HUES64 (cell line): ENCODE results near the gene COL9A2.

ENCODE experiments used
- H3K27ac ChIP-seq: 2 replicates; pipeline ENCODE4 v1.7.0; 2013; ENCODE audit warnings: low read depth, low read length, inconsistent platforms
- H3K27me3 ChIP-seq: 2 replicates; pipeline ENCODE4 v1.6.1; 2013; ENCODE audit warnings: mild to moderate bottlenecking, low read length; ENCODE audit not compliant: insufficient read depth
- H3K36me3 ChIP-seq: 2 replicates; pipeline ENCODE4 v1.6.1; 2013; ENCODE audit warnings: mild to moderate bottlenecking, low read length; ENCODE audit not compliant: insufficient read depth
- H3K4me1 ChIP-seq: 2 replicates; pipeline ENCODE4 v1.6.1; 2013; ENCODE audit warnings: mild to moderate bottlenecking, low read length, moderate library complexity; ENCODE audit not compliant: insufficient read depth
- H3K4me3 ChIP-seq: 2 replicates; pipeline ENCODE4 v1.5.1; 2013; ENCODE audit warnings: mild to moderate bottlenecking, low read length, moderate library complexity
- H3K9ac ChIP-seq: 2 replicates; pipeline ENCODE4 v1.6.1; 2013; ENCODE audit warnings: mild to moderate bottlenecking, low read depth, low read length
- H3K9me3 ChIP-seq: 2 replicates; pipeline ENCODE4 v1.6.1; 2013; ENCODE audit warnings: low read depth, low read length; ENCODE audit not compliant: insufficient read depth
- WGBS: fragments of 150-250, 120-280 bp; methylation state at CpG from one replicate; pipeline ENCODE4 v1.1.7; 2013; ENCODE audit warnings: missing lambda C conversion rate; 5-methylcytosine and 5-hydroxymethylcytosine counted together

The COL9A2 gene

GRCh38 chr1:40310983-40311642 lies 6.0 kb downstream of the COL9A2 start:
- 86% methylated on average over 22 of the region's 22 CpGs for WGBS
- Histone ChIP-seq H3K27me3 (peaks cover 32% of the 10 kb centered on the region), H3K4me1 (peaks cover 12% of the 10 kb centered on the region), H3K9ac (no peak overlapping the region), H3K9me3 (no peaks in the 10 kb centered on the region), H3K27ac (no peak overlapping the region), H3K4me3 (no peak overlapping the region), H3K36me3 (no peaks in the 10 kb centered on the region)

GRCh38 chr1:40310129-40310461 lies 7.0 kb downstream of the COL9A2 start:
- Histone ChIP-seq H3K27ac (no peak overlapping the region), H3K9me3 (no peaks in the 10 kb centered on the region), H3K4me1 (peaks cover 12% of the 10 kb centered on the region), H3K4me3 (no peak overlapping the region), H3K9ac (no peak overlapping the region), H3K36me3 (no peaks in the 10 kb centered on the region), H3K27me3 (peaks cover 22% of the 10 kb centered on the region)
- 90% methylated on average over 2 of the region's 2 CpGs for WGBS

GRCh38 chr1:40309374-40310128 lies 7.5 kb downstream of the COL9A2 start:
- H3K27me3 ChIP-seq: peaks cover 17% of the 10 kb centered on the region
- H3K9me3 ChIP-seq: no peaks in the 10 kb centered on the region
- no peak overlapping the region for H3K4me3 ChIP-seq
- no peak overlapping the region for H3K27ac ChIP-seq
- H3K9ac ChIP-seq: no peak overlapping the region
- H3K36me3 ChIP-seq: no peaks in the 10 kb centered on the region
- WGBS: 92% methylated on average over 6 of the region's 8 CpGs
- peaks cover 7% of the 10 kb centered on the region for H3K4me1 ChIP-seq

- WGBS: 89% methylated on average over 6 of the region's 6 CpGs
- Histone ChIP-seq H3K9me3 (no peaks in the 10 kb centered on the region), H3K27ac (no peak overlapping the region), H3K27me3 (peaks cover 3% of the 10 kb centered on the region), H3K36me3 (no peaks in the 10 kb centered on the region), H3K4me3 (no peak overlapping the region), H3K4me1 (no peaks in the 10 kb centered on the region), H3K9ac (no peak overlapping the region)
Measured at GRCh38 chr1:40308036-40308727, 8.9 kb downstream of the COL9A2 start.

- no peaks in the 10 kb centered on the region for H3K36me3 ChIP-seq
- no peaks in the 10 kb centered on the region for H3K27me3 ChIP-seq
- H3K4me1 ChIP-seq: no peaks in the 10 kb centered on the region
- no peaks in the 10 kb centered on the region for H3K9me3 ChIP-seq
- H3K9ac ChIP-seq: no peak overlapping the region
- no peak overlapping the region for H3K27ac ChIP-seq
- 97% methylated on average over 6 of the region's 6 CpGs for WGBS
- H3K4me3 ChIP-seq: no peak overlapping the region
Measured at GRCh38 chr1:40307186-40307585, 9.9 kb downstream of the COL9A2 start.

- WGBS: 91% methylated on average over 4 of the region's 4 CpGs
- H3K9ac ChIP-seq: no peak overlapping the region
- no peak overlapping the region for H3K27ac ChIP-seq
Measured at GRCh38 chr1:40306296-40306695, 10.8 kb downstream of the COL9A2 start.

GRCh38 chr1:40305871-40306270 lies 11.2 kb downstream of the COL9A2 start:
- no peaks in the 10 kb centered on the region for H3K9me3 ChIP-seq
- H3K27ac ChIP-seq: no peak overlapping the region
- 93% methylated on average over 2 of the region's 2 CpGs for WGBS
- no peak overlapping the region for H3K4me3 ChIP-seq
- no peaks in the 10 kb centered on the region for H3K27me3 ChIP-seq
- H3K4me1 ChIP-seq: no peaks in the 10 kb centered on the region
- H3K9ac ChIP-seq: no peak overlapping the region
- H3K36me3 ChIP-seq: no peaks in the 10 kb centered on the region

More at GRCh38 chr1:40306296-40306695, 10.8 kb downstream of the COL9A2 start:
- H3K9me3 ChIP-seq: no peaks in the 10 kb centered on the region
- no peaks in the 10 kb centered on the region for H3K4me1 ChIP-seq
- no peaks in the 10 kb centered on the region for H3K36me3 ChIP-seq
- H3K27me3 ChIP-seq: no peaks in the 10 kb centered on the region
- H3K4me3 ChIP-seq: no peak overlapping the region

- H3K4me3 ChIP-seq: no peak overlapping the region
- H3K9me3 ChIP-seq: no peaks in the 10 kb centered on the region
- no peaks in the 10 kb centered on the region for H3K36me3 ChIP-seq
- no peak overlapping the region for H3K27ac ChIP-seq
- no peaks in the 10 kb centered on the region for H3K27me3 ChIP-seq
- H3K9ac ChIP-seq: no peak overlapping the region
- WGBS: 84% methylated on average over 5 of the region's 5 CpGs
- H3K4me1 ChIP-seq: no peaks in the 10 kb centered on the region
Measured at GRCh38 chr1:40305451-40305850, 11.6 kb downstream of the COL9A2 start.

- Histone ChIP-seq H3K27me3 (no peaks in the 10 kb centered on the region), H3K9me3 (no peaks in the 10 kb centered on the region), H3K4me1 (no peaks in the 10 kb centered on the region), H3K9ac (no peak overlapping the region), H3K27ac (no peak overlapping the region), H3K36me3 (no peaks in the 10 kb centered on the region), H3K4me3 (no peak overlapping the region)
- WGBS: 95% methylated on average over 33 of the region's 33 CpGs
Measured at GRCh38 chr1:40303790-40304189, 13.3 kb downstream of the COL9A2 start.

GRCh38 chr1:40303051-40303771 lies 13.9 kb downstream of the COL9A2 start:
- H3K9ac ChIP-seq: no peak overlapping the region
- no peaks in the 10 kb centered on the region for H3K36me3 ChIP-seq
- H3K9me3 ChIP-seq: no peaks in the 10 kb centered on the region
- no peaks in the 10 kb centered on the region for H3K4me1 ChIP-seq
- no peak overlapping the region for H3K4me3 ChIP-seq
- no peak overlapping the region for H3K27ac ChIP-seq
- 95% methylated on average over 38 of the region's 38 CpGs for WGBS
- no peaks in the 10 kb centered on the region for H3K27me3 ChIP-seq

- no peaks in the 10 kb centered on the region for H3K4me1 ChIP-seq
- 88% methylated on average over 13 of the region's 13 CpGs for WGBS
- H3K9me3 ChIP-seq: no peaks in the 10 kb centered on the region
- no peak overlapping the region for H3K4me3 ChIP-seq
- H3K36me3 ChIP-seq: no peaks in the 10 kb centered on the region
- H3K27ac ChIP-seq: no peak overlapping the region
- H3K9ac ChIP-seq: no peak overlapping the region
- no peaks in the 10 kb centered on the region for H3K27me3 ChIP-seq
Measured at GRCh38 chr1:40302475-40302874, 14.6 kb downstream of the COL9A2 start.
